ENCODE measurements around the gene TNRC6B. TPM values are rescaled to one million over a fixed set of nuclear protein-coding genes. Genes with fewer than 3 reads are reported as not detected.

TNRC6B gene
- total RNA-seq, 1 donor from 2014 or later = 60.0 TPM

- Histone ChIP-seq H4K20me1 (ENCODE audit: low read depth) (peaks cover 93% of the 10 kb centered on the region), H2AFZ (replicated peaks) (no peak overlapping the region), H3K4me2 (no peak overlapping the region), H3K79me2 (ENCODE audit: low read depth) (peaks cover 100% of the 10 kb centered on the region), H3K4me1 (peaks cover 30% of the 10 kb centered on the region), H3K27ac (no peak overlapping the region), H3K4me3 (no peak overlapping the region), H3K9ac (no peak overlapping the region), H3K9me3 (ENCODE audit: low read depth) (no peaks in the 10 kb centered on the region), H3K36me3 (no peaks in the 10 kb centered on the region), H3K27me3 (no peaks in the 10 kb centered on the region), H3F3A (ENCODE audit: low read depth) (peaks cover 4% of the 10 kb centered on the region)
- Mint-ChIP-seq H3K9me3 (no peaks in the 10 kb centered on the region), H3K27ac (no peak overlapping the region), H3K36me3 (peaks cover 25% of the 10 kb centered on the region), H3K4me3 (no peak overlapping the region), H3K4me1 (peaks cover 40% of the 10 kb centered on the region), H3K27me3 (ENCODE audit: insufficient read depth, low read depth) (peaks cover 4% of the 10 kb centered on the region)
- TF ChIP-seq CTCF (IDR thresholded peaks at IDR 0.05) = no peak
- no peak for TF ChIP-seq EZH2 (IDR thresholded peaks at IDR 0.05)
- TF ChIP-seq EZH2phosphoT487 (IDR thresholded peaks at IDR 0.05) = no peak
- no peak for DNase-seq (ENCODE audit: low spot score)
These were observed 66.9 kb downstream of the TNRC6B start for GRCh38 chr22:40244586-40244985.

- Histone ChIP-seq H3K36me3 (no peaks in the 10 kb centered on the region), H4K20me1 (ENCODE audit: low read depth) (peaks cover 87% of the 10 kb centered on the region), H3K9me3 (ENCODE audit: low read depth) (no peaks in the 10 kb centered on the region), H3K79me2 (ENCODE audit: low read depth) (peaks cover 100% of the 10 kb centered on the region), H2AFZ (replicated peaks) (no peak overlapping the region), H3K4me2 (no peak overlapping the region), H3K9ac (no peak overlapping the region), H3F3A (ENCODE audit: low read depth) (peaks cover 2% of the 10 kb centered on the region), H3K27me3 (no peaks in the 10 kb centered on the region), H3K4me1 (peaks cover 18% of the 10 kb centered on the region), H3K4me3 (no peak overlapping the region), H3K27ac (no peak overlapping the region)
- no peak overlapping the region for H3K4me3 Mint-ChIP-seq
- H3K27me3 Mint-ChIP-seq (ENCODE audit: insufficient read depth, low read depth) = no peaks in the 10 kb centered on the region
- DNase-seq (ENCODE audit: low spot score) = no peak
- peaks cover 30% of the 10 kb centered on the region for H3K36me3 Mint-ChIP-seq
- H3K27ac Mint-ChIP-seq = no peak overlapping the region
- TF ChIP-seq EZH2 (IDR thresholded peaks at IDR 0.05) = no peak
- TF ChIP-seq EZH2phosphoT487 (IDR thresholded peaks at IDR 0.05) = no peak
- TF ChIP-seq CTCF (IDR thresholded peaks at IDR 0.05) = no peak
- H3K9me3 Mint-ChIP-seq = no peaks in the 10 kb centered on the region
- H3K4me1 Mint-ChIP-seq = peaks cover 34% of the 10 kb centered on the region
These were observed 70.3 kb downstream of the TNRC6B start for GRCh38 chr22:40247976-40248375.

DNA sequence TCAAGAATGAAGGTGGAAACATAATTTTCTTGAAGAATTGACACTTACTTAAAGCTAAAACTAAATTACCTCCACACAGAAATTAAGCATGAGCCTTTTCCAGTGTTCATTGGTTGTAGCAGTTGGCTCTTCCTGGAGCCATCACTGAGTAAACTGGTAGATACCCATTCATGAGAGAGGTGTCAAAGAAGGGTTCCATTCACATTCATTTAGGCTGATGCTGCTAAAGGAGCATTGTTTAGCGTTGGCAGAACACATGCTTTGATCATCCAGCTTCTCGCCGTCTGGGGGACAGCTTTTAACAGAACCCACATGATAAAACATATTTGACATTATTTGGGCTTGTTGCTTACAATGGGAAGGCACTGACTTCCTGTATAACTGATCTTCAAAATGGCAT, 71.6 kb downstream of the TNRC6B start:
- Histone ChIP-seq H3K9me3 (ENCODE audit: low read depth) (no peaks in the 10 kb centered on the region), H3K9ac (no peak overlapping the region), H3F3A (ENCODE audit: low read depth) (peaks cover 2% of the 10 kb centered on the region), H3K4me3 (no peak overlapping the region), H3K4me2 (no peak overlapping the region), H3K4me1 (peaks cover 18% of the 10 kb centered on the region), H2AFZ (replicated peaks) (no peak overlapping the region), H3K27me3 (no peaks in the 10 kb centered on the region), H3K36me3 (no peaks in the 10 kb centered on the region), H4K20me1 (ENCODE audit: low read depth) (peaks cover 89% of the 10 kb centered on the region), H3K79me2 (ENCODE audit: low read depth) (peaks cover 99% of the 10 kb centered on the region), H3K27ac (no peak overlapping the region)
- Mint-ChIP-seq H3K4me3 (no peak overlapping the region), H3K36me3 (peaks cover 39% of the 10 kb centered on the region), H3K4me1 (peaks cover 30% of the 10 kb centered on the region), H3K27me3 (ENCODE audit: insufficient read depth, low read depth) (no peaks in the 10 kb centered on the region), H3K9me3 (no peaks in the 10 kb centered on the region), H3K27ac (no peak overlapping the region)
- TF ChIP-seq CTCF (IDR thresholded peaks at IDR 0.05) (no peak), EZH2phosphoT487 (IDR thresholded peaks at IDR 0.05) (no peak), EZH2 (IDR thresholded peaks at IDR 0.05) (no peak)
- DNase-seq (ENCODE audit: low spot score) = no peak

All from neural progenitor cell (in vitro differentiated cells).